ENCODE results near the gene IDH3A.

The IDH3A gene

GRCh38 chr15:78203346-78204225, 54.4 kb downstream of the IDH3A start:
- Histone ChIP-seq H2AFZ (ENCODE audit: low read length) (no peak overlapping the region), H3K79me2 (ENCODE audit: insufficient read depth, low read length) (no peaks in the 10 kb centered on the region), H3K9me2 (replicated peaks; ENCODE audit: low read depth, low read length) (no peaks in the 10 kb centered on the region), H3K27me3 (ENCODE audit: insufficient read depth, low read length, poor library complexity, severe bottlenecking) (no peaks in the 10 kb centered on the region), H3K4me3 (ENCODE audit: low read length, poor library complexity, severe bottlenecking) (no peak overlapping the region), H3K9ac (ENCODE audit: low read depth, low read length, poor library complexity, severe bottlenecking) (no peak overlapping the region), H4K20me1 (ENCODE audit: insufficient read depth, low read length, poor library complexity, severe bottlenecking) (no peaks in the 10 kb centered on the region), H3K9me3 (ENCODE audit: insufficient read depth, low read depth, low read length) (no peaks in the 10 kb centered on the region), H3K36me3 (ENCODE audit: insufficient read depth, low read length) (no peaks in the 10 kb centered on the region), H3K4me1 (ENCODE audit: insufficient read depth, low read length, poor library complexity, severe bottlenecking) (no peaks in the 10 kb centered on the region), H3F3A (ENCODE audit: low read depth) (no peaks in the 10 kb centered on the region), H3K4me2 (ENCODE audit: low read depth, low read length, poor library complexity, severe bottlenecking) (no peak overlapping the region)
- TF ChIP-seq CTCF (conservative IDR thresholded peaks at IDR 0.05; ENCODE audit: low read length) (no peak), EZH2phosphoT487 (IDR thresholded peaks at IDR 0.05; ENCODE audit: borderline replicate concordance) (no peak)

- H3K4me1 ChIP-seq (ENCODE audit: insufficient read depth, low read length, poor library complexity, severe bottlenecking): no peaks in the 10 kb centered on the region
- no peaks in the 10 kb centered on the region for H4K20me1 ChIP-seq (ENCODE audit: insufficient read depth, low read length, poor library complexity, severe bottlenecking)
- no peaks in the 10 kb centered on the region for H3K9me2 ChIP-seq (replicated peaks; ENCODE audit: low read depth, low read length)
- H3K79me2 ChIP-seq (ENCODE audit: insufficient read depth, low read length): no peaks in the 10 kb centered on the region
- H3K27me3 ChIP-seq (ENCODE audit: insufficient read depth, low read length, poor library complexity, severe bottlenecking): no peaks in the 10 kb centered on the region
- H3K9ac ChIP-seq (ENCODE audit: low read depth, low read length, poor library complexity, severe bottlenecking): no peak overlapping the region
- no peaks in the 10 kb centered on the region for H3F3A ChIP-seq (ENCODE audit: low read depth)
- no peaks in the 10 kb centered on the region for H3K9me3 ChIP-seq (ENCODE audit: insufficient read depth, low read depth, low read length)
- TF ChIP-seq CTCF (conservative IDR thresholded peaks at IDR 0.05; ENCODE audit: low read length) (no peak), EZH2phosphoT487 (IDR thresholded peaks at IDR 0.05; ENCODE audit: borderline replicate concordance) (no peak)
- H3K4me2 ChIP-seq (ENCODE audit: low read depth, low read length, poor library complexity, severe bottlenecking): no peak overlapping the region
- H3K36me3 ChIP-seq (ENCODE audit: insufficient read depth, low read length): no peaks in the 10 kb centered on the region
- no peak overlapping the region for H3K4me3 ChIP-seq (ENCODE audit: low read length, poor library complexity, severe bottlenecking)
- H2AFZ ChIP-seq (ENCODE audit: low read length): no peak overlapping the region
Measured at GRCh38 chr15:78204351-78205309, 55.5 kb downstream of the IDH3A start.

- H4K20me1 ChIP-seq (ENCODE audit: insufficient read depth, low read length, poor library complexity, severe bottlenecking): no peaks in the 10 kb centered on the region
- H3K79me2 ChIP-seq (ENCODE audit: insufficient read depth, low read length): no peaks in the 10 kb centered on the region
- H3K4me3 ChIP-seq (ENCODE audit: low read length, poor library complexity, severe bottlenecking): no peak overlapping the region
- H3K4me2 ChIP-seq (ENCODE audit: low read depth, low read length, poor library complexity, severe bottlenecking): no peak overlapping the region
- H3K27me3 ChIP-seq (ENCODE audit: insufficient read depth, low read length, poor library complexity, severe bottlenecking): no peaks in the 10 kb centered on the region
- H3K4me1 ChIP-seq (ENCODE audit: insufficient read depth, low read length, poor library complexity, severe bottlenecking): no peaks in the 10 kb centered on the region
- H3K9me3 ChIP-seq (ENCODE audit: insufficient read depth, low read depth, low read length): no peaks in the 10 kb centered on the region
- no peak overlapping the region for H3K9ac ChIP-seq (ENCODE audit: low read depth, low read length, poor library complexity, severe bottlenecking)
- H3F3A ChIP-seq (ENCODE audit: low read depth): no peaks in the 10 kb centered on the region
- H3K36me3 ChIP-seq (ENCODE audit: insufficient read depth, low read length): no peaks in the 10 kb centered on the region
- no peaks in the 10 kb centered on the region for H3K9me2 ChIP-seq (replicated peaks; ENCODE audit: low read depth, low read length)
- no peak for TF ChIP-seq CTCF (conservative IDR thresholded peaks at IDR 0.05; ENCODE audit: low read length)
- no peak for TF ChIP-seq EZH2phosphoT487 (IDR thresholded peaks at IDR 0.05; ENCODE audit: borderline replicate concordance)
- no peak overlapping the region for H2AFZ ChIP-seq (ENCODE audit: low read length)
Measured at GRCh38 chr15:78205337-78205736, 56.2 kb downstream of the IDH3A start.

Data from Loucy (cell line).